H9 (cell line): Measurements from ENCODE around the gene OTX2. TPM values are rescaled to one million over a fixed set of nuclear protein-coding genes. Genes with fewer than 3 reads are reported as not detected.

ENCODE experiments used
- DNase-seq: peaks from one replicate; pipeline ENCODE4 v3.0.0-alpha.2; 2017
- H2AFZ ChIP-seq: one replicate; pipeline ENCODE4 v1.6.1; 2013; ENCODE audit warnings: mild to moderate bottlenecking, low read length, control low read depth, moderate library complexity
- H2AK5ac ChIP-seq: 2 replicates; pipeline ENCODE4 v1.6.1; 2013; ENCODE audit warnings: low read length, control low read depth, mixed read lengths; ENCODE audit not compliant: insufficient read length
- H2BK120ac ChIP-seq: one replicate; pipeline ENCODE4 v1.6.1; 2013; ENCODE audit warnings: low read depth, mild to moderate bottlenecking, low read length, control low read depth, inconsistent platforms; ENCODE audit not compliant: poor library complexity, severe bottlenecking
- H2BK12ac ChIP-seq: 2 replicates; pipeline ENCODE4 v1.6.1; 2013; ENCODE audit warnings: low read length, control low read depth, mixed read lengths, low read depth; ENCODE audit not compliant: insufficient read length
- H2BK15ac ChIP-seq: 2 replicates; pipeline ENCODE4 v1.6.1; 2013; ENCODE audit warnings: low read depth, low read length, control low read depth
- H2BK20ac ChIP-seq: one replicate; pipeline ENCODE4 v1.6.1; 2013; ENCODE audit warnings: low read depth, mild to moderate bottlenecking, low read length, control low read depth, inconsistent platforms; ENCODE audit not compliant: poor library complexity, severe bottlenecking
- H2BK5ac ChIP-seq: 2 replicates; pipeline ENCODE4 v1.6.1; 2013; ENCODE audit warnings: low read length, control low read depth, mixed read lengths; ENCODE audit not compliant: insufficient read length
- H3K14ac ChIP-seq: 2 replicates; pipeline ENCODE4 v1.6.1; 2013; ENCODE audit warnings: low read length, control low read depth; ENCODE audit not compliant: insufficient read depth
- H3K18ac ChIP-seq: 2 replicates; pipeline ENCODE4 v1.6.1; 2013; ENCODE audit warnings: low read depth, mild to moderate bottlenecking, mixed read lengths, low read length, control low read depth; ENCODE audit not compliant: insufficient read length
- H3K23ac ChIP-seq: 2 replicates; pipeline ENCODE4 v1.6.1; 2013; ENCODE audit warnings: low read length, control low read depth, mixed read lengths, low read depth; ENCODE audit not compliant: insufficient read length
- H3K23me2 ChIP-seq: 2 replicates; pipeline ENCODE4 v1.6.1; 2013; ENCODE audit warnings: low read depth, mild to moderate bottlenecking, mixed read lengths, low read length, control low read depth; ENCODE audit not compliant: insufficient read length, poor library complexity, severe bottlenecking
- H3K27ac ChIP-seq: 2 replicates; pipeline ENCODE4 v1.5.1; 2013; ENCODE audit warnings: low read length, control low read depth, mixed read lengths, low read depth; ENCODE audit not compliant: insufficient read length
- H3K27me3 ChIP-seq: 2 replicates; pipeline ENCODE4 v1.6.1; 2013; ENCODE audit warnings: low read length, control low read depth, inconsistent platforms; ENCODE audit not compliant: insufficient read depth
- H3K4ac ChIP-seq: 2 replicates; pipeline ENCODE4 v1.6.1; 2013; ENCODE audit warnings: low read depth, mild to moderate bottlenecking, control low read depth, inconsistent platforms, low read length, moderate library complexity
- H3K4me1 ChIP-seq: 2 replicates; pipeline ENCODE4 v1.6.1; 2013; ENCODE audit warnings: low read length, control low read depth, inconsistent platforms; ENCODE audit not compliant: insufficient read depth
- H3K4me2 ChIP-seq: 2 replicates; pipeline ENCODE4 v1.6.1; 2013; ENCODE audit warnings: low read length, control low read depth, mixed read lengths; ENCODE audit not compliant: insufficient read length, insufficient read depth
- H3K56ac ChIP-seq: 2 replicates; pipeline ENCODE4 v1.6.1; 2013; ENCODE audit warnings: low read depth, mild to moderate bottlenecking, mixed read lengths, low read length, control low read depth; ENCODE audit not compliant: insufficient read length
- H3K79me1 ChIP-seq: 2 replicates; pipeline ENCODE4 v1.6.1; 2013; ENCODE audit warnings: low read depth, mild to moderate bottlenecking, moderate library complexity, low read length, control low read depth, inconsistent platforms; ENCODE audit not compliant: insufficient read depth, poor library complexity, severe bottlenecking
- H3K79me2 ChIP-seq: 2 replicates; pipeline ENCODE4 v1.6.1; 2013; ENCODE audit warnings: low read length, control low read depth, inconsistent platforms; ENCODE audit not compliant: insufficient read depth
- H3K9ac ChIP-seq: 2 replicates; pipeline ENCODE4 v1.6.1; 2013; ENCODE audit warnings: low read length, control low read depth, mixed read lengths; ENCODE audit not compliant: insufficient read length; ENCODE audit errors: extremely low read depth
- H3K9me3 ChIP-seq: one replicate; pipeline ENCODE4 v1.6.1; 2013; ENCODE audit warnings: low read depth, low read length, inconsistent platforms; ENCODE audit not compliant: control insufficient read depth
- H3T11ph ChIP-seq: one replicate; pipeline ENCODE4 v1.6.1; 2013; ENCODE audit warnings: mild to moderate bottlenecking, low read length, control low read depth, inconsistent platforms
- H4K20me1 ChIP-seq: one replicate; pipeline ENCODE4 v1.6.1; 2013; ENCODE audit not compliant: control insufficient read depth, insufficient read length, insufficient read depth
- H4K5ac ChIP-seq: 2 replicates; pipeline ENCODE4 v1.6.1; 2013; ENCODE audit warnings: low read depth, mild to moderate bottlenecking, mixed read lengths, low read length, control low read depth; ENCODE audit not compliant: insufficient read length
- H4K8ac ChIP-seq: replicated peaks from 2 replicates; pipeline ENCODE4 v1.6.1; 2013; ENCODE audit warnings: low read length, control low read depth, mixed read lengths, low read depth; ENCODE audit not compliant: insufficient read length
- H4K91ac ChIP-seq: 2 replicates; pipeline ENCODE4 v1.6.1; 2013; ENCODE audit warnings: low read depth, mild to moderate bottlenecking, moderate library complexity, mixed read lengths, low read length, control low read depth; ENCODE audit not compliant: insufficient read length
- H3K27ac Mint-ChIP-seq, 3 experiments: 2 replicates in 2 of 3; 3 replicates in 1 of 3; pipeline ENCODE4 v1.8.0; 2020 to 2021; ENCODE audit warnings: mixed read lengths in 3 of 3, mild to moderate bottlenecking in 1 of 3, moderate library complexity in 1 of 3
- H3K27me3 Mint-ChIP-seq: 2 replicates; pipeline ENCODE4 v1.8.0; 2021; ENCODE audit warnings: low read depth, mild to moderate bottlenecking, moderate library complexity, mixed read lengths
- H3K36me3 Mint-ChIP-seq, 3 experiments: 2 replicates in 2 of 3; 3 replicates in 1 of 3; pipeline ENCODE4 v1.8.0; 2020 to 2021; ENCODE audit warnings: low read depth in 3 of 3, mixed read lengths in 3 of 3; ENCODE audit not compliant: insufficient read depth in 1 of 3
- H3K4me1 Mint-ChIP-seq, 2 experiments: 2 replicates each; pipeline ENCODE4 v1.8.0; 2020; ENCODE audit warnings: mixed read lengths in 2 of 2
- H3K4me3 Mint-ChIP-seq, 2 experiments: 2 replicates in 1 of 2; 3 replicates in 1 of 2; pipeline ENCODE4 v1.8.0; 2020 to 2021; ENCODE audit warnings: mild to moderate bottlenecking in 2 of 2, mixed read lengths in 2 of 2, moderate library complexity in 1 of 2
- H3K9me3 Mint-ChIP-seq, 2 experiments: 2 replicates in 1 of 2; 3 replicates in 1 of 2; pipeline ENCODE4 v1.8.0; 2020; ENCODE audit warnings: mild to moderate bottlenecking in 2 of 2, mixed read lengths in 2 of 2, moderate library complexity in 1 of 2
- WGBS: extraction: QIAGEN DNeasy Blood & Tissue Kit; methylation state at CpG from one replicate; pipeline ENCODE4 v1.1.7; 2013; ENCODE audit warnings: missing lambda C conversion rate, low lambda C conversion rate, mixed read lengths; ENCODE audit not compliant: insufficient read length; ENCODE audit errors: extremely low coverage; 5-methylcytosine and 5-hydroxymethylcytosine counted together
- total RNA-seq: library from RNA; stranded (reverse); gene quantifications from 2 replicates; pipeline ENCODE4 v1.2.1, GENCODE V29; 2021
- TF ChIP-seq, protein P1 (sequence below): fragments of 200-600 bp; sonication (generic); conservative IDR thresholded peaks from 3 replicates; pipeline ENCODE4 v1.8.0; 2021; ENCODE audit warnings: antibody characterized with exemption, mild to moderate bottlenecking

Gene OTX2
- total RNA-seq, 1 experiment from 2014 or later = 193 TPM

DNA sequence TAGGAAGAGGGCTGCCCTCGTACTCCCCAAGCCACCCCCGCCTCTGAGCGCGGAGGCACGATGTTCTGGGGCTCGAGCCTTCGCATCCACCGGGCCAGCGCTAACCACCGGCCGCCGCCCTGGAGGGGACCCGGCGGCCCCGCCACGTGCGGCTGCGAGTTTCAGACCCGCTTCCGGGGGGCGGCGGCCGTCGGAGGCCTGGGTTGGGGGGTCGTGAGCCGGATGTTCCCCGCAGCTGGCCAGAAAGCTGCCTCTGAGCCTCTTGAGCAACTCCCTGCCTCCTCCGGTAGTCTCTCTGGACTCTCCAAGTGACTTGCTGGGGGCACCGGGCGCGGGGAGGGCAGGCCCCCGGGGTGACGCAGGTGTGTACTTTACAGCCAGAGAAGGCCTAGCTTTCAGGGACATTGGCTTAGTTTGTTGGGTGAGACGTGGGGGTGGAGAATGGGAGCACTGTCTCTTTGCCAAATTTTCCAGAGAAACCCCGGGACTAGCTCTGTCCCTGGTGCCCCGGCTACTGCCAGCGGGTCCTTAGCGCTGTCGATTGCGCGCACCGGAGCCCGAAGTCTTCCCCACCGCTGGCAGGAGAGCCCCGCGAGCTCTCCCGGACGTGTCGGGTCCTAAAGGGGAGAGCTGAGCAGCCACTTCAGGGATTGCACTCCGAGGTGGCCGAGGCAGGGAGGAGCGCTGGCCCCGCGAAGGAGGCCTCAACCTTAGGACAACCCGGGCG lies 15.6 kb downstream of the OTX2 start:
- Histone ChIP-seq H4K91ac (no peak overlapping the region), H4K8ac (no peak overlapping the region), H3K27ac (no peak overlapping the region), H2AFZ (no peak overlapping the region), H3T11ph (no peak overlapping the region), H3K27me3 (peaks cover 28% of the 10 kb centered on the region; the same call in 1 of the 2 replicates), H3K14ac (no peak overlapping the region), H3K56ac (no peak overlapping the region), H2BK15ac (no peak overlapping the region), H2AK5ac (no peak overlapping the region), H2BK20ac (no peak overlapping the region), H2BK5ac (no peak overlapping the region), H3K79me1 (no peaks in the 10 kb centered on the region), H3K18ac (peak overlapping the region; percentile 66), H3K4me2 (peak overlapping the region; percentile 59), H4K5ac (no peak overlapping the region), H3K23ac (no peak overlapping the region), H3K9me3 (no peaks in the 10 kb centered on the region), H3K9ac (no peak overlapping the region), H3K4ac (no peak overlapping the region), H3K79me2 (no peaks in the 10 kb centered on the region), H2BK12ac (no peak overlapping the region), H3K4me1 (peaks cover 7% of the 10 kb centered on the region; the same call in 1 of the 2 replicates), H4K20me1 (peaks cover 2% of the 10 kb centered on the region), H2BK120ac (no peak overlapping the region), H3K23me2 (peaks cover 39% of the 10 kb centered on the region)
- H3K36me3 Mint-ChIP-seq = 0 out of 7 replicates have a peak, but pooled peaks cover 0 to 2% (median 0%) of the 10 kb centered on the region in 3 experiments
- peaks cover 48% of the 10 kb centered on the region for H3K27me3 Mint-ChIP-seq
- peak overlapping the region in 1 of 3 experiments; percentile 44; a peak in 1 of 7 replicates for H3K27ac Mint-ChIP-seq
- no peaks in the 10 kb centered on the region; a peak in 1 of 5 replicates for H3K9me3 Mint-ChIP-seq
- H3K4me3 Mint-ChIP-seq = peak overlapping the region; percentile 61 to 73
- no peak for DNase-seq
- TF ChIP-seq, protein P1, sequence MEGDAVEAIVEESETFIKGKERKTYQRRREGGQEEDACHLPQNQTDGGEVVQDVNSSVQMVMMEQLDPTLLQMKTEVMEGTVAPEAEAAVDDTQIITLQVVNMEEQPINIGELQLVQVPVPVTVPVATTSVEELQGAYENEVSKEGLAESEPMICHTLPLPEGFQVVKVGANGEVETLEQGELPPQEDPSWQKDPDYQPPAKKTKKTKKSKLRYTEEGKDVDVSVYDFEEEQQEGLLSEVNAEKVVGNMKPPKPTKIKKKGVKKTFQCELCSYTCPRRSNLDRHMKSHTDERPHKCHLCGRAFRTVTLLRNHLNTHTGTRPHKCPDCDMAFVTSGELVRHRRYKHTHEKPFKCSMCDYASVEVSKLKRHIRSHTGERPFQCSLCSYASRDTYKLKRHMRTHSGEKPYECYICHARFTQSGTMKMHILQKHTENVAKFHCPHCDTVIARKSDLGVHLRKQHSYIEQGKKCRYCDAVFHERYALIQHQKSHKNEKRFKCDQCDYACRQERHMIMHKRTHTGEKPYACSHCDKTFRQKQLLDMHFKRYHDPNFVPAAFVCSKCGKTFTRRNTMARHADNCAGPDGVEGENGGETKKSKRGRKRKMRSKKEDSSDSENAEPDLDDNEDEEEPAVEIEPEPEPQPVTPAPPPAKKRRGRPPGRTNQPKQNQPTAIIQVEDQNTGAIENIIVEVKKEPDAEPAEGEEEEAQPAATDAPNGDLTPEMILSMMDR = no peak
- H3K4me1 Mint-ChIP-seq = peaks cover 37 to 43% of the 10 kb centered on the region in 2 experiments
- WGBS = no CpG with 5 or more reads among the region's 56 CpGs
